ENCODE data around the gene CALML4.
"Not testable (repeated sequence)": the region's sequence is repeated elsewhere in the genome, so short reads cannot be mapped to it uniquely, and the experiment has no call there.

DNA sequence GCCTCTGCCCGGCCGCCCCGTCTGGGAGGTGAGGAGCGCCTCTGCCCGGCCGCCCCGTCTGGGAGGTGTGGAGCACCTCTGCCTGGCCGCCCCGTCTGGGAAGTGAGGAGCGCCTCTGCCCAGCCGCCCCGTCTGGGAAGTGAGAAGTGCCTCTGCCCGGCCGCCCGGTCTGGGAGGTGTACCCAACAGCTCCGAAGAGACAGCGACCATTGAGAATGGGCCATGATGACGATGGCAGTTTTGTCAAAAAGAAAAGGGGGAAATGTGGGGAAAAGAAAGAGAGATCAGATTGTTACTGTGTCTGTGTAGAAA lies 17.3 kb upstream of the CALML4 start:
- TF ChIP-seq POLR2A (IDR thresholded peaks at IDR 0.05): not testable (repeated sequence)
- TF ChIP-seq, protein P1, sequence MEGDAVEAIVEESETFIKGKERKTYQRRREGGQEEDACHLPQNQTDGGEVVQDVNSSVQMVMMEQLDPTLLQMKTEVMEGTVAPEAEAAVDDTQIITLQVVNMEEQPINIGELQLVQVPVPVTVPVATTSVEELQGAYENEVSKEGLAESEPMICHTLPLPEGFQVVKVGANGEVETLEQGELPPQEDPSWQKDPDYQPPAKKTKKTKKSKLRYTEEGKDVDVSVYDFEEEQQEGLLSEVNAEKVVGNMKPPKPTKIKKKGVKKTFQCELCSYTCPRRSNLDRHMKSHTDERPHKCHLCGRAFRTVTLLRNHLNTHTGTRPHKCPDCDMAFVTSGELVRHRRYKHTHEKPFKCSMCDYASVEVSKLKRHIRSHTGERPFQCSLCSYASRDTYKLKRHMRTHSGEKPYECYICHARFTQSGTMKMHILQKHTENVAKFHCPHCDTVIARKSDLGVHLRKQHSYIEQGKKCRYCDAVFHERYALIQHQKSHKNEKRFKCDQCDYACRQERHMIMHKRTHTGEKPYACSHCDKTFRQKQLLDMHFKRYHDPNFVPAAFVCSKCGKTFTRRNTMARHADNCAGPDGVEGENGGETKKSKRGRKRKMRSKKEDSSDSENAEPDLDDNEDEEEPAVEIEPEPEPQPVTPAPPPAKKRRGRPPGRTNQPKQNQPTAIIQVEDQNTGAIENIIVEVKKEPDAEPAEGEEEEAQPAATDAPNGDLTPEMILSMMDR (IDR thresholded peaks at IDR 0.05): not testable (repeated sequence)
